HEK293T (cell line): Measurements from ENCODE around the gene TMEM161A.

Experiments used
- FOXM1 ChIP-seq: fragments of 450-650 bp; IDR thresholded peaks from 2 replicates; pipeline ENCODE4 v1.6.1; 2017; ENCODE audit warnings: mild to moderate bottlenecking, borderline replicate concordance
- TARDBP ChIP-seq: fragments of 450-650 bp; IDR thresholded peaks from 2 replicates; pipeline ENCODE4 v1.6.1; 2016

DNA sequence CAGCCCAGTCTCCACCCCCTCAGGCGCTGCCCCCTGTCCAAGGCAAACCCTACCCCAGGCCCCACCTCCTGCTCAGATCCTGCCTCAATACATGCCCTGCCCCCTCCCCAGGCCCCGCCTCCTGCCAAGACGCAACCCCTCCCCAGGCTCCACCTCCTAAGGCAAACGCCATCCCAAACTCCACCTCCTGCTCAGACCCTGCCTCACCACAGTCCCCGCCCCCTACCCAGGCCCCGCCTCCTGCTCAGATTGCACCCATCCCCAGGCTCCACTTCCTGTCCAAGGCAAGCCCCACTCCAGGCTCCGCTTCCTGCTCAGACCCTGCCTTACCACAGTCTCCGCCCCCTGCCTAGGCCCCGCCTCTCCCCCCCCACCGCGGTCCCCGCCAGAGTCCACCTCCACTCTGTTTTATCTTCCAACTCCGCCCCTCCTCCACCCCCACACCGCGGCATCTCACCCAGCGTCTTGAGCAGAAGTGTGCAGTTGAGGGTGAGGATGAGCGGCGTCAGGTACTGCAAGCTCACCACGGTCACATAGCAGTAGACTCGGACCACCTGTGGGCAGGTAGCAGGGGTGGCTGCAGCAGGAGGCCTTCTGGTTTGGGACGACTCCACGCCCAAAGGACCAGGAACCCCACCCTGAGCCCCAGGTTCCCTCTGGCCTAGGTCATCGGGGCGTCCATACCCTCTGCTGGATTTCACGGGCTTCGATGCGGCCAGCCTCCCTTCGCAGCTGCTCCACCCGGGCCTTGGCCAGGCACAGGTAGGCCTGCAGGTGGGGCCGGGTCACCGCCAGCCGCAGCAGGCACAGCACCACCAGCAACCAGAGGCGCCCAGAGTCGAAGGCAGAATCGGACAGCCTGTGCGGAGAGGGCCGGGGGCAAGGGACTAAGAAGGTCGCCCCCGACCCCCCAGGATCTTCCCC is 17.7 kb downstream of the TMEM161A start:
- TF ChIP-seq FOXM1 (no peak), TARDBP (no peak)
